Measurements from ENCODE around the gene ZNF585A.

ZNF585A gene

DNA sequence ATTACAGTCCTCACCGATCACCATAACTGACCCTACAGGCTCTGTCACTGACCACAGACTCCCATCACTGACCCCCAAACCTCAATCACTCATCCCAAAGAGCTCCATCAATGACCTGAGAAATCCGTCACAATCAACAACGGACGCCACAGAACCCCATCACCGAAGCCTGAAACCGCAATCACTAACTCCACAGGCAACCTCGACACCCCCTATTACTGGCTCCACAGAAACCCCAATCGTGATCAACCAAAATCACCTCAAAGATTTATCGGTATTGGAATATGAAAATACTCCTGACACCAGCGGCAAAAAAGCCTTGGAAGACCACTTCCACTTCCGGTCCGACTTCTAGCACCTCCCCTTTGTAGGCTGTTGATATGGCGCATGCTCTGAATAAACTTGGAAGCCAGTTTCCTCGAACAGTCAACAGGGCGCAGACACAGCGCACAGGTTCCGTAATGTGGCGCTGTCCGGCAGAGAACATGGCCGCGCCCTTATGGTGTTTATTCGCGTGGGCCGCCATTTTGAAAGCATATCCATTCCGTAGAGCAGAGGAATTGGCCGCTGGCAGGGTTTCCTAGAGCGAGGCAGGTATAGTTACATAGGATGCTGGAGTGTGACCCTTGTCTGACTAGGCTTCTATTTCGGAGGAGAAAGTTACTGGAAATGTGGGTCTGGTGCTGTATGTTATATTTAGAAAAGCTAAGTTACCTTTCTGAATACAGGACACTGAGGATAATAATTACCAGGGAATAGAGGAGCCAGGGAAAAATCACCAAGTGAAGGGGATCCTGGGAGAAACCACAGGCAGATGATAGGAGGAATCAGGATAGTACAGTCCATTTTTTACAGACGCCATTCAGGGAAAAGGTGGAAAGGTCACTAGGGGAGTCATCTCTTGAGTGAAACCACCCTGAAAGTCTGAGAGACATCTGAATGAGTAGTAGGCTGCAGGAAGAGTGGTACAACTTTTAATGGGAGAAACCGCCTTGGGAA is at the start of gene ZNF585A:
Gene ZNF585A, minus strand, starts transcription at position 328 of the 999 bp plus-strand sequence. CDS start 2,785 bp downstream, outside the sequence.
- Mint-ChIP-seq H3K4me1 (no peaks in the 10 kb centered on the region), H3K27me3 (ENCODE audit: low read depth) (no peaks in the 10 kb centered on the region), H3K27ac (no peak within 1 kb of the TSS), H3K4me3 (peak within 1 kb of the TSS in 1 of 3 experiments; percentile 39), H3K36me3 (ENCODE audit: low read depth) (peaks cover 36% of the 10 kb centered on the region), H3K9me3 (peaks cover 47% of the 10 kb centered on the region)
- TF ChIP-seq, protein P1, sequence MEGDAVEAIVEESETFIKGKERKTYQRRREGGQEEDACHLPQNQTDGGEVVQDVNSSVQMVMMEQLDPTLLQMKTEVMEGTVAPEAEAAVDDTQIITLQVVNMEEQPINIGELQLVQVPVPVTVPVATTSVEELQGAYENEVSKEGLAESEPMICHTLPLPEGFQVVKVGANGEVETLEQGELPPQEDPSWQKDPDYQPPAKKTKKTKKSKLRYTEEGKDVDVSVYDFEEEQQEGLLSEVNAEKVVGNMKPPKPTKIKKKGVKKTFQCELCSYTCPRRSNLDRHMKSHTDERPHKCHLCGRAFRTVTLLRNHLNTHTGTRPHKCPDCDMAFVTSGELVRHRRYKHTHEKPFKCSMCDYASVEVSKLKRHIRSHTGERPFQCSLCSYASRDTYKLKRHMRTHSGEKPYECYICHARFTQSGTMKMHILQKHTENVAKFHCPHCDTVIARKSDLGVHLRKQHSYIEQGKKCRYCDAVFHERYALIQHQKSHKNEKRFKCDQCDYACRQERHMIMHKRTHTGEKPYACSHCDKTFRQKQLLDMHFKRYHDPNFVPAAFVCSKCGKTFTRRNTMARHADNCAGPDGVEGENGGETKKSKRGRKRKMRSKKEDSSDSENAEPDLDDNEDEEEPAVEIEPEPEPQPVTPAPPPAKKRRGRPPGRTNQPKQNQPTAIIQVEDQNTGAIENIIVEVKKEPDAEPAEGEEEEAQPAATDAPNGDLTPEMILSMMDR (IDR thresholded peaks at IDR 0.05; ENCODE audit: unreplicated experiment in 3 of 3), result peak in 2 of 3 experiments; percentile 12

DNA sequence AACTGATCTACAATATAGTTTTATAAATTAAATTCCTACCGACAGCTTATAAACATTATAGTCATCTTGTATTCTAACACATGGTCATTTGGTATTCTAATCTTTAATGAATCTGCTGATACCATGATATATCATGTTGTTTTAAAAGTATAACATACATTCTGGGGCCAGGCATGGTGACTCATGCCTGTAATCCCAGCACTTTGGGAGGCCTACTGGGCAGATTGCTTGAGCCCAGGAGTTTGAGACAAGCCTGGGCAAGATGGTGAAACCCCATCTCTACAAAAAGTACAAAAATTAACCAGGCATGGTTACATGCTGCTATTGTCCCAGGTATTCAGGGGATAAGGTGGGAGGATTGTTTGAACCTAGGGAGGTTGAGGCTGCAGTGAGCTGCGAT is 48.6 kb upstream of the ZNF585A start:
- H3K9me3 Mint-ChIP-seq, result peaks cover 40% of the 10 kb centered on the region
- H3K27ac Mint-ChIP-seq, result no peak overlapping the region
- H3K4me3 Mint-ChIP-seq, result peak overlapping the region; percentile 66 to 79 (median 77)
- H3K36me3 Mint-ChIP-seq (ENCODE audit: low read depth), result peaks cover 82% of the 10 kb centered on the region
- peaks cover 21% of the 10 kb centered on the region for H3K4me1 Mint-ChIP-seq
- TF ChIP-seq, protein P1 (IDR thresholded peaks at IDR 0.05; ENCODE audit: unreplicated experiment in 3 of 3), result no peak
- no peaks in the 10 kb centered on the region for H3K27me3 Mint-ChIP-seq (ENCODE audit: low read depth)

DNA sequence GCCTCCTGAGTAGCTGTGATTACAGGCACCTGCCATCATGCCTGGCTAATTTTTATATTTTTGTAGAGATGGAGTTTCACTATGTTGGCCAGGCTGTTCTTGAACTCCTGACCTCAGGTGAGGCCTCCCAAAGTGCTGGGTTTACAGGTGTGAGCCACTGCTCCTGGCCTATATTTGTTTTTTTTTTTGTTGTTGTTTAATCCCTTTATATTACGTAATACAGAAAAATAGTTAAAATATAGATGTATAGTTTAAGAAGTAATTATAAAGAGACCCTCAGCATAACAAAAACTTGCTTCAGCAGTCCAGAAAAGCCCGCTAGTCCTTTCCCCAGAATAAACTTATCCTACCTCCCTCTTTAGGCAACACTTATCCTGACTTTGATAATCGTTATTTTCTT is 47.9 kb upstream of the ZNF585A start:
- Mint-ChIP-seq H3K4me1 (peaks cover 21% of the 10 kb centered on the region), H3K36me3 (ENCODE audit: low read depth) (peaks cover 80% of the 10 kb centered on the region), H3K4me3 (peak overlapping the region; percentile 89 to 98 (median 98)), H3K27ac (no peak overlapping the region), H3K27me3 (ENCODE audit: low read depth) (no peaks in the 10 kb centered on the region), H3K9me3 (peaks cover 41% of the 10 kb centered on the region)
- TF ChIP-seq, protein P1 (IDR thresholded peaks at IDR 0.05; ENCODE audit: unreplicated experiment in 3 of 3), result no peak

DNA sequence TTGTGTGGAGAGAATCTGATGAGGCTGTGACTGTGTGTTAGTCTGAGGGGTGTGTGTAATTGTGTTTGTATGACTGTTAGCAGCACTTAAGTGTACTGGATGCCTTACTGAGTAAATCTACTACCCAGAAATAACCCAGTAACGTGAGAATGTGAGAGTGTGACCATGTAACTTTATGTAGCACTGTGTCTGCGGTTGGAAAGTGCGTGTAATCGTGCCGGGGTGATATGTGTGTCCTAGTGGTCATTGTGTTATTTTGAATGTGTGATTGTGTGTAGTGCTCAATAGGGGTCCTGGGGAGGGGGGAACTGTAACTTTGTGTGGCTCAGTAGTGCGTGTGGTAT is 46.1 kb upstream of the ZNF585A start:
- H3K27ac Mint-ChIP-seq, result peak overlapping the region; percentile 94 to 99 (median 98)
- no peaks in the 10 kb centered on the region for H3K27me3 Mint-ChIP-seq (ENCODE audit: low read depth)
- peak overlapping the region; percentile 89 to 98 (median 98) for H3K4me3 Mint-ChIP-seq
- peaks cover 21% of the 10 kb centered on the region for H3K4me1 Mint-ChIP-seq
- H3K9me3 Mint-ChIP-seq, result peaks cover 41% of the 10 kb centered on the region
- TF ChIP-seq, protein P1 (IDR thresholded peaks at IDR 0.05; ENCODE audit: unreplicated experiment in 3 of 3), result no peak
- H3K36me3 Mint-ChIP-seq (ENCODE audit: low read depth), result peaks cover 67% of the 10 kb centered on the region

DNA sequence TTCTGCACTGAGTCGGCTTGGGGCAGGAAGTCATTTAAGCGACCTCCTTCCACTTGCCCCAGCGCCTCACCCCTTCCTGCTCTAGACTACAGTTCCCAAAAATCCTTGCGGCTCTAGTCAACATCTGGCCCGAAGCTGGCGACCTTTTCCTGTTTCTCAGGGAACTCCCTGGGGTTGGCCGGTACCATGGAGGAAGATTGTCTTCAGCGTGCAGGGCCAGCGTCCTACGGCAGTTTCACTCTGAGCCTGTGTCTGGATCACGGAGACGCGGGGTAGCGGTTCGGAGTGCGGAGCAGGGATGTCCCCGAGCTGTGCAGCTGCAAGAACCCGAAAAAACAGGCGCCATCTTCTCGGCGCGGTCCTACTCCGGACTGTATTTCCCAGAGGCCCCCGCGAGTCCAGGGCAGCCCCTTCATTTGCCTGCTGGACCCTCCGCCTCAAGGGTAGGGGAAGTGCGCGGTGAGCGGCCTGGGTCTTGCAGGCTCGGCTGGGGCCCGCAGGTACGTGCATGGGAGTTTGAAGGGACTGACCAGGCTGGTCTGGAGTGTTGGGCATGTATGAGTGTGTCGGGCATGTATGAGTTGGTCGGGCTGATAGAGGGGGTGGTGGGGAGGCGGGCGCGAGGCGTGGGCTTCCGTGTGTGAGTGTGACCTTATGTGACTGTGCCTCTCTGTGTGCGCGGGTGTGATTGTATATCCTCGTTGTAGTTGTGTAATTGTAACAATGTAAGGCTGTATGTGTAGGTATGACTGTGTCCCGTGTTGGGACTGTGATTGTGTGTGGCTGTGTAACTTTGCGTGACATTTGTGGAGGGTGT is 45.5 kb upstream of the ZNF585A start, which contains the start of gene ZNF383:
Gene ZNF383, plus strand, starts transcription at position 440 of the 817 bp plus-strand sequence. CDS start 12,240 bp downstream, outside the sequence.
- TF ChIP-seq, protein P1 (IDR thresholded peaks at IDR 0.05; ENCODE audit: unreplicated experiment in 3 of 3), result no peak
- Mint-ChIP-seq H3K27ac (peak within 1 kb of the TSS; percentile 94 to 99 (median 98)), H3K4me1 (peaks cover 21% of the 10 kb centered on the region), H3K27me3 (ENCODE audit: low read depth) (no peaks in the 10 kb centered on the region), H3K9me3 (peaks cover 41% of the 10 kb centered on the region), H3K36me3 (ENCODE audit: low read depth) (peaks cover 67% of the 10 kb centered on the region), H3K4me3 (peak within 1 kb of the TSS; percentile 89 to 98 (median 98))
